Measurements from ENCODE around the gene CALCOCO2.

The CALCOCO2 gene

DNA sequence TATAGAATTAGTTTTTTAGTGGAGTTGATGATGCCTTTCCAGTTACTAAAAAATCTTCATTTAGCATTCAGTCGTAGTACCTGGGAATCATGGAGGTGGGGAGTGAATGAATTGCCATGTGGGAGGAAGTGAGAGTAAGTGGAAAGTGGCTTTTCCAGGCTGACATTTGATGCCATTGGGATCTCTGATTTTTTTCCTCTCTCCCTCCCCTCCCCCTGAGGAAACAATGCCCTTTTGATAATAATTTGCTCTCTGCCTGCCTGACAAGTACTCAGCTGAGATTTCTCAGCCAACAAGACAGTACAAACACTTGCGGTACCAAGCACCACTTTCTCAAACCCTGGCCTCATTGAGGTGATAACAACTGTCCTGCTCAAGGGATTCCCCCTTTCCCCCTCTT, 79.5 kb downstream of the CALCOCO2 start:
- DNase-seq, result no peak

GRCh38 chr17:48912476-48912875, 81.6 kb downstream of the CALCOCO2 start:
- no peaks in the 10 kb centered on the region for H3K27me3 Mint-ChIP-seq (ENCODE audit: low read depth, poor library complexity)
- peak overlapping the region; percentile 61 for H3K27ac Mint-ChIP-seq
- TF ChIP-seq, protein P1, sequence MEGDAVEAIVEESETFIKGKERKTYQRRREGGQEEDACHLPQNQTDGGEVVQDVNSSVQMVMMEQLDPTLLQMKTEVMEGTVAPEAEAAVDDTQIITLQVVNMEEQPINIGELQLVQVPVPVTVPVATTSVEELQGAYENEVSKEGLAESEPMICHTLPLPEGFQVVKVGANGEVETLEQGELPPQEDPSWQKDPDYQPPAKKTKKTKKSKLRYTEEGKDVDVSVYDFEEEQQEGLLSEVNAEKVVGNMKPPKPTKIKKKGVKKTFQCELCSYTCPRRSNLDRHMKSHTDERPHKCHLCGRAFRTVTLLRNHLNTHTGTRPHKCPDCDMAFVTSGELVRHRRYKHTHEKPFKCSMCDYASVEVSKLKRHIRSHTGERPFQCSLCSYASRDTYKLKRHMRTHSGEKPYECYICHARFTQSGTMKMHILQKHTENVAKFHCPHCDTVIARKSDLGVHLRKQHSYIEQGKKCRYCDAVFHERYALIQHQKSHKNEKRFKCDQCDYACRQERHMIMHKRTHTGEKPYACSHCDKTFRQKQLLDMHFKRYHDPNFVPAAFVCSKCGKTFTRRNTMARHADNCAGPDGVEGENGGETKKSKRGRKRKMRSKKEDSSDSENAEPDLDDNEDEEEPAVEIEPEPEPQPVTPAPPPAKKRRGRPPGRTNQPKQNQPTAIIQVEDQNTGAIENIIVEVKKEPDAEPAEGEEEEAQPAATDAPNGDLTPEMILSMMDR (IDR thresholded peaks at IDR 0.05), result no peak

More for the DNA sequence above, 79.5 kb downstream of the CALCOCO2 start:
- TF ChIP-seq, protein P1 (IDR thresholded peaks at IDR 0.05), result no peak
- H3K4me1 Mint-ChIP-seq, result peaks cover 64% of the 10 kb centered on the region
- H3K27me3 Mint-ChIP-seq (ENCODE audit: low read depth, poor library complexity), result no peaks in the 10 kb centered on the region
- peak overlapping the region; percentile 96 for H3K4me3 Mint-ChIP-seq
- H3K27ac Mint-ChIP-seq, result no peak overlapping the region
- H3K36me3 Mint-ChIP-seq (ENCODE audit: low read depth), result peaks cover 40% of the 10 kb centered on the region
- H3K9me3 Mint-ChIP-seq, result no peaks in the 10 kb centered on the region

More at GRCh38 chr17:48912476-48912875, 81.6 kb downstream of the CALCOCO2 start:
- Mint-ChIP-seq H3K4me1 (peaks cover 59% of the 10 kb centered on the region), H3K9me3 (no peaks in the 10 kb centered on the region), H3K36me3 (ENCODE audit: low read depth) (peaks cover 61% of the 10 kb centered on the region), H3K4me3 (peak overlapping the region; percentile 16)
- no peak for DNase-seq

Measured in nephron progenitor cell (in vitro differentiated cells).